AG04450 (cell line): ENCODE data around the gene DOK4. TPM values are rescaled to one million over a fixed set of nuclear protein-coding genes. Genes with fewer than 3 reads are reported as not detected.

ENCODE experiments used
- CTCF ChIA-PET: fragments of 300-600, 350-600 bp; formaldehyde crosslinking; extraction: SDS; loops from one replicate; lab custom pipeline; 2022; ENCODE audit warnings: antibody characterized with exemption, inconsistent platforms; lab: Charles Lee
- POLR2A ChIA-PET: fragments of 350-600 bp; formaldehyde crosslinking; extraction: SDS; loops from one replicate; lab custom pipeline; 2021; ENCODE audit warnings: antibody characterized with exemption, inconsistent platforms; lab: Yijun Ruan, JAX
- DNase-seq: peaks from one replicate; pipeline ENCODE4 v3.0.0-alpha.2; 2011; ENCODE audit warnings: low read depth, low spot score
- H3K27ac ChIP-seq: one replicate; pipeline ENCODE4 v1.5.1; 2012; ENCODE audit warnings: low read depth, low read length, control low read depth
- H3K27me3 ChIP-seq: one replicate; pipeline ENCODE4 v1.6.0; 2012; ENCODE audit warnings: low read length; ENCODE audit not compliant: control insufficient read depth, insufficient read depth
- H3K4me3 ChIP-seq: 2 replicates; pipeline ENCODE4 v1.5.1; 2011; ENCODE audit warnings: mild to moderate bottlenecking, low read depth, low read length, control low read depth
- H3K9me3 ChIP-seq: 2 replicates; pipeline ENCODE4 v1.5.1; 2012; ENCODE audit warnings: low read length; ENCODE audit not compliant: control insufficient read depth, insufficient read depth
- polyA plus RNA-seq: library from polyadenylated mRNA; depleted of rRNA; stranded (reverse); fragments of >200 nt; gene quantifications from 2 replicates; pipeline ENCODE4 v1.2.3, GENCODE V29; 2011
- TF ChIP-seq, protein P1 (sequence below): IDR thresholded peaks from 2 replicates; pipeline ENCODE4 v1.5.1; 2011; ENCODE audit warnings: low read depth, low read length, control low read depth, inconsistent platforms

The DOK4 gene
- polyA plus RNA-seq, 1 experiment = 12.5 TPM

- Histone ChIP-seq H3K27me3 (no peaks in the 10 kb centered on the region), H3K4me3 (no peak overlapping the region), H3K9me3 (no peaks in the 10 kb centered on the region), H3K27ac (no peak overlapping the region)
- no peak for DNase-seq
- CTCF ChIA-PET = interaction anchor here (0.6 to 4.6 kb wide), 3 partner anchors 12 to 98 kb away, joined by 5 to 63 read pairs (median 29); no protein-coding TSS in a partner anchor
- TF ChIP-seq, protein P1, sequence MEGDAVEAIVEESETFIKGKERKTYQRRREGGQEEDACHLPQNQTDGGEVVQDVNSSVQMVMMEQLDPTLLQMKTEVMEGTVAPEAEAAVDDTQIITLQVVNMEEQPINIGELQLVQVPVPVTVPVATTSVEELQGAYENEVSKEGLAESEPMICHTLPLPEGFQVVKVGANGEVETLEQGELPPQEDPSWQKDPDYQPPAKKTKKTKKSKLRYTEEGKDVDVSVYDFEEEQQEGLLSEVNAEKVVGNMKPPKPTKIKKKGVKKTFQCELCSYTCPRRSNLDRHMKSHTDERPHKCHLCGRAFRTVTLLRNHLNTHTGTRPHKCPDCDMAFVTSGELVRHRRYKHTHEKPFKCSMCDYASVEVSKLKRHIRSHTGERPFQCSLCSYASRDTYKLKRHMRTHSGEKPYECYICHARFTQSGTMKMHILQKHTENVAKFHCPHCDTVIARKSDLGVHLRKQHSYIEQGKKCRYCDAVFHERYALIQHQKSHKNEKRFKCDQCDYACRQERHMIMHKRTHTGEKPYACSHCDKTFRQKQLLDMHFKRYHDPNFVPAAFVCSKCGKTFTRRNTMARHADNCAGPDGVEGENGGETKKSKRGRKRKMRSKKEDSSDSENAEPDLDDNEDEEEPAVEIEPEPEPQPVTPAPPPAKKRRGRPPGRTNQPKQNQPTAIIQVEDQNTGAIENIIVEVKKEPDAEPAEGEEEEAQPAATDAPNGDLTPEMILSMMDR = no peak
- POLR2A ChIA-PET = no interaction called here
These were observed 30.5 kb upstream of the DOK4 start for GRCh38 chr16:57516773-57517172.

DNA sequence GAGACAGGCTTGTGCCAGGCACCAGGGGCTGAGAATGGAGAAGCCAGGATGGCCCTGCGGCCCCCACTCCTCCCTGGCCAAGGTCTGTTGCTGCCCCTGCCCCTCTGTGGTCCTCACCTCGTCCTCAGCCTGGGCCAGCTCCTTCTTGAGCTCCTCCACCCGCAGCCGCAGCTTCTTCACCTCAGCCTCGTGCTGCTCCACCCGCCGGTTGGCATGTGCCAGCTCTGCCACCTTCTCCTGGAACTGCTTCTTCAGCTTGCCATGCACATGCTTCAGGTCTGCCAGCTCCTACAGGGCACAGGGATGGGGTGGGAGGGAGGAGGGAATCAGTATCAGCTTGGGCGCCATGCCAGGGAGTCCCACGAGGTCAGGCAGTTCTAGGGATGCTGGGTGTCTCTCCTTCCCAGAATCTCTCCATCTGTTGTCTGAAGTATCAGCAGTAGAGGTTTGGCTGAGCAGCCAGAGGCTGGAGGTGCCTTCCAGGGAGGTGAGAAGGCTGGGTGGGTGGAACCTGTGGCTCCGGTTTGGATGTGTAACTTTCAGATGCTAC lies 30.0 kb upstream of the DOK4 start:
- POLR2A ChIA-PET = no interaction called here
- no peak overlapping the region for H3K27ac ChIP-seq
- CTCF ChIA-PET = interaction anchor here (4.6 kb wide), 1 partner anchor 98 kb away, joined by 63 read pairs; no protein-coding TSS in a partner anchor
- H3K4me3 ChIP-seq = no peak overlapping the region
- TF ChIP-seq, protein P1 = no peak
- H3K9me3 ChIP-seq = no peaks in the 10 kb centered on the region
- H3K27me3 ChIP-seq = no peaks in the 10 kb centered on the region
- DNase-seq = no peak

DNA sequence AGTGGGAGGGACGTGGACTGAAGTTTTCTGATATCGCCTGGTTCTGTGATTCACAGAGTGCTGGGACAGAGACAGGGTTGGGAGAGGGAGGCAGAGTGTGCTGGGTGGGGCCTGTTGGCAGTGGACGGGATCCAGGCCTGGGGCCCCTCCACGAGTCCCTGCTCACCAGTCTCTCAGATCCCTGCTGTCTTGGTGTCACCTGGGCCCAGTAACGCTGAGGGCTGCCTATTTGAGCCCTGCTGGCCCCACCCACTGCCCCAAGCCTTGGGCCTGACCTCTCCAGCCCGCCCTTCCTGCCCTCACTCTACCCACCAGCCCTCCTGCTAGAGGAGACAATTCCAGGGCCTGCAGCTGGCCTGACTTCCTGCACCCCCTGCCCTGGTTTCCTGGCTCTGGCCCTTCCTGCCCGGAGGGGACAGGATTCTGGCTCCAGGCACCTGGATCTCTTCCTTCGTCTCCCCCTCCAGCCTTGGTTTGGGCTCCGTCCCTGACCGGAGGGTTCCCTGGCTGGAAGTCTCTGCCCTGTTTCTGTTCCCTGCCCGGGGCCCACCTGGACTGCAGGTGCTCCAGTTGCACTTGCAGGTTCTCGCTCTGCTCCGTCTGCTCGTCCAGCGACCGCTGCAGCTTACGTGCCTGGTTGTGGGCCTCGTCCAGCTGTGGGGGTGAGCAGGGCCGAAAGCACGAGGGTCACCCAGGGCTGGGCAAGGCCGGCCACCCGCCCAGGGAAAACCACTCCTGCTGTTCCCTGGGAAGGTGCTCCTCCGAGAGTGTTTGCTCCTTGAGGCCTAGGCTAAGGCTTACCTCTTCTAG lies 28.7 kb upstream of the DOK4 start:
- POLR2A ChIA-PET = no interaction called here
- H3K4me3 ChIP-seq = no peak overlapping the region
- no peaks in the 10 kb centered on the region for H3K9me3 ChIP-seq
- no peaks in the 10 kb centered on the region for H3K27me3 ChIP-seq
- CTCF ChIA-PET = no interaction called here
- H3K27ac ChIP-seq = no peak overlapping the region
- DNase-seq = no peak
- TF ChIP-seq, protein P1 = no peak

DNA sequence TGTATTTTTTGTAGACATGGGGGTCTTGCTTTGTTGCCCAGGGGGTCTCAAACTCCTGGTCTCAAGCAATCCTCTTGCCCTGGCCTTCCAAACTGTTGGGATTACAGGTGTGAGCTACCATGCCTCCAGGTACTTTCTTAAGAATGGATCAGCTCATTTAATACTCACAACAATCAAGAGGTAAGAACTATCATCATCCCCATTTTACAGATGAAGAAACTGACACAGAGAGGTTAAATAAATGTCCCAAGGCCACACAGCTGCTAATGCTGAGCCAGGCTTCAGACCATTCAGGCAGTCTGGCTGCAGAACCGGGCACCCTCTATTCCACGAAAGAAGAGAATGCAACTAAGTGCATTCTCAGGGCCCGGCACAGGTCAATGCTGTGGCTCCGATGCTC lies 28.1 kb upstream of the DOK4 start:
- ChIA-PET CTCF (no interaction called here), POLR2A (no interaction called here)
- Histone ChIP-seq H3K27ac (no peak overlapping the region), H3K4me3 (no peak overlapping the region), H3K27me3 (peaks cover 2% of the 10 kb centered on the region), H3K9me3 (no peaks in the 10 kb centered on the region)
- TF ChIP-seq, protein P1 = no peak
- DNase-seq = no peak
